WERI-Rb-1 (cell line): Measurements from ENCODE around the gene MRPL32.

ENCODE experiments used
- DNase-seq: peaks from one replicate; pipeline ENCODE4 v3.0.0-alpha.2; 2020
- H3K27ac ChIP-seq: fragments of 250-450 bp; sonication (Bioruptor Pico); 2 replicates; pipeline ENCODE4 v1.5.1; 2020; ENCODE audit warnings: mild to moderate bottlenecking, moderate library complexity
- H3K27me3 ChIP-seq: fragments of 250-450 bp; sonication (Bioruptor Pico); 2 replicates; pipeline ENCODE4 v1.5.1; 2021; ENCODE audit warnings: mild to moderate bottlenecking, low read depth, moderate library complexity; ENCODE audit not compliant: insufficient read depth, severe bottlenecking
- H3K36me3 ChIP-seq: fragments of 250-450 bp; sonication (Bioruptor Pico); 2 replicates; pipeline ENCODE4 v1.5.1; 2020; ENCODE audit warnings: mild to moderate bottlenecking, moderate library complexity
- H3K4me3 ChIP-seq: 2 replicates; pipeline ENCODE4 v1.5.1; 2011; ENCODE audit warnings: low read depth, mild to moderate bottlenecking, control low read depth, low read length
- H3K9me3 ChIP-seq: fragments of 250-450 bp; sonication (Bioruptor Pico); 2 replicates; pipeline ENCODE4 v1.5.1; 2021; ENCODE audit warnings: mild to moderate bottlenecking, moderate library complexity; ENCODE audit not compliant: severe bottlenecking
- CTCF ChIP-seq: IDR thresholded peaks from 2 replicates; pipeline ENCODE4 v1.5.1; 2011; ENCODE audit warnings: low read depth, mild to moderate bottlenecking, control low read depth, inconsistent platforms, low read length

The MRPL32 gene

GRCh38 chr7:42935861-42936260 lies 3.7 kb downstream of the MRPL32 start:
- Histone ChIP-seq H3K9me3 (no peaks in the 10 kb centered on the region), H3K4me3 (no peak overlapping the region)
- TF ChIP-seq CTCF, result no peak

GRCh38 chr7:42939457-42940240 lies 7.5 kb downstream of the MRPL32 start:
- no peak for DNase-seq
- peaks cover 35% of the 10 kb centered on the region for H3K36me3 ChIP-seq
- no peak overlapping the region for H3K4me3 ChIP-seq
- no peaks in the 10 kb centered on the region for H3K27me3 ChIP-seq
- no peak for TF ChIP-seq CTCF
- H3K27ac ChIP-seq, result no peak overlapping the region
- H3K9me3 ChIP-seq, result no peaks in the 10 kb centered on the region

More at GRCh38 chr7:42935861-42936260, 3.7 kb downstream of the MRPL32 start:
- no peak overlapping the region for H3K27ac ChIP-seq
- DNase-seq, result no peak
- H3K27me3 ChIP-seq, result no peaks in the 10 kb centered on the region
- peaks cover 35% of the 10 kb centered on the region for H3K36me3 ChIP-seq

GRCh38 chr7:42940985-42941847 lies 9.0 kb downstream of the MRPL32 start:
- Histone ChIP-seq H3K4me3 (no peak overlapping the region), H3K27ac (no peak overlapping the region), H3K36me3 (peaks cover 21% of the 10 kb centered on the region), H3K9me3 (no peaks in the 10 kb centered on the region), H3K27me3 (no peaks in the 10 kb centered on the region)
- DNase-seq, result peak; percentile 86
- peak; percentile 81 for TF ChIP-seq CTCF

- Histone ChIP-seq H3K36me3 (no peaks in the 10 kb centered on the region), H3K27me3 (no peaks in the 10 kb centered on the region), H3K4me3 (no peak overlapping the region), H3K27ac (no peak overlapping the region), H3K9me3 (no peaks in the 10 kb centered on the region)
- DNase-seq, result no peak
- TF ChIP-seq CTCF, result no peak
These were observed 13.8 kb downstream of the MRPL32 start for GRCh38 chr7:42945821-42946626.

- no peak overlapping the region for H3K4me3 ChIP-seq
- no peaks in the 10 kb centered on the region for H3K36me3 ChIP-seq
- no peak overlapping the region for H3K27ac ChIP-seq
- no peaks in the 10 kb centered on the region for H3K9me3 ChIP-seq
- no peak for TF ChIP-seq CTCF
- no peaks in the 10 kb centered on the region for H3K27me3 ChIP-seq
- DNase-seq, result no peak
These were observed 14.4 kb downstream of the MRPL32 start for GRCh38 chr7:42946627-42946950.
